H1 (cell line): ENCODE results near the gene TAS1R1. TPM values are rescaled to one million over a fixed set of nuclear protein-coding genes. Genes with fewer than 3 reads are reported as not detected.

Experiments
- CTCF ChIA-PET: fragments of 300-600 bp; sonication (Branson Sonifier 250); formaldehyde crosslinking; loops from one replicate; lab custom pipeline; 2021; ENCODE audit not compliant: partially characterized antibody; lab: Charles Lee
- POLR2A ChIA-PET: fragments of 300-600 bp; sonication (Branson Sonifier 250); formaldehyde crosslinking; loops from one replicate; lab custom pipeline; 2021; ENCODE audit warnings: inconsistent platforms; ENCODE audit not compliant: partially characterized antibody; lab: Charles Lee
- DNase-seq, 2 experiments: peaks; one replicate each; pipeline versions ENCODE4 v3.0.0 to v3.0.0-alpha.2; 2010 to 2022; ENCODE audit warnings: low spot score in 2 of 2, low read depth in 1 of 2, mixed read lengths in 1 of 2
- FAIRE-seq: peaks from 2 replicates; lab custom pipeline; 2011; peaks lifted over from hg19 to GRCh38; lab: Jason Lieb, UNC
- H2AFZ ChIP-seq: 2 replicates; pipeline ENCODE4 v1.8.1; 2012; ENCODE audit warnings: low read length, inconsistent platforms
- H2AK5ac ChIP-seq: 2 replicates; pipeline ENCODE4 v1.6.1; 2013; ENCODE audit warnings: low read depth, low read length
- H2BK120ac ChIP-seq: replicated peaks from 2 replicates; pipeline ENCODE3; 2013; ENCODE audit warnings: low read depth, low read length, inconsistent platforms
- H2BK12ac ChIP-seq: 2 replicates; pipeline ENCODE4 v1.6.1; 2013; ENCODE audit warnings: low read depth, low read length
- H2BK15ac ChIP-seq: 2 replicates; pipeline ENCODE4 v1.6.1; 2013; ENCODE audit warnings: low read length
- H2BK20ac ChIP-seq: 2 replicates; pipeline ENCODE4 v1.6.1; 2013; ENCODE audit warnings: low read length
- H2BK5ac ChIP-seq: 2 replicates; pipeline ENCODE4 v1.6.1; 2013; ENCODE audit warnings: low read depth, low read length
- H3K14ac ChIP-seq: 2 replicates; pipeline ENCODE4 v1.6.1; 2013; ENCODE audit warnings: inconsistent platforms; ENCODE audit not compliant: insufficient read length
- H3K18ac ChIP-seq: 2 replicates; pipeline ENCODE4 v1.6.1; 2013; ENCODE audit warnings: low read length; ENCODE audit errors: extremely low read depth
- H3K23ac ChIP-seq: 2 replicates; pipeline ENCODE4 v1.6.1; 2013; ENCODE audit warnings: inconsistent platforms; ENCODE audit not compliant: insufficient read length
- H3K23me2 ChIP-seq: 2 replicates; pipeline ENCODE4 v1.6.1; 2013; ENCODE audit warnings: low read depth, low read length
- H3K27ac ChIP-seq: 2 replicates; pipeline ENCODE4 v1.6.1; 2011; ENCODE audit warnings: low read depth, low read length, inconsistent platforms
- H3K27me3 ChIP-seq, 4 experiments: replicated peaks in 1 of 4; 1 replicate in 1 of 4; 2 replicates in 3 of 4; pipeline versions ENCODE4 v1.6.1 to v1.8.1; 2011 to 2013; ENCODE audit warnings: low read length in 3 of 4, mild to moderate bottlenecking in 3 of 4, inconsistent platforms in 2 of 4, mixed read lengths in 2 of 4, moderate library complexity in 1 of 4; ENCODE audit not compliant: control insufficient read depth in 3 of 4, insufficient read depth in 3 of 4; ENCODE audit errors: extremely low read depth in 1 of 4
- H3K36me3 ChIP-seq, 4 experiments: 2 replicates each; pipeline versions ENCODE4 v1.6.1 to v1.8.1; 2011 to 2013; ENCODE audit warnings: mild to moderate bottlenecking in 4 of 4, low read length in 3 of 4, moderate library complexity in 2 of 4, control low read depth in 1 of 4, inconsistent platforms in 1 of 4; ENCODE audit not compliant: insufficient read depth in 4 of 4, control insufficient read depth in 2 of 4
- H3K4ac ChIP-seq: replicated peaks from 2 replicates; pipeline ENCODE3; 2013; ENCODE audit warnings: low read length, low read depth, mixed read lengths, inconsistent platforms; ENCODE audit not compliant: insufficient read length
- H3K4me1 ChIP-seq, 4 experiments: replicated peaks in 1 of 4; 1 replicate in 1 of 4; 2 replicates in 3 of 4; pipeline versions ENCODE4 v1.6.1 to v1.8.1; 2011 to 2013; ENCODE audit warnings: low read length in 3 of 4, inconsistent platforms in 2 of 4, mixed read lengths in 1 of 4; ENCODE audit not compliant: insufficient read depth in 4 of 4, control insufficient read depth in 3 of 4
- H3K4me2 ChIP-seq, 2 experiments: 2 replicates each; pipeline versions ENCODE4 v1.6.1 to v1.8.1; 2011 to 2013; ENCODE audit warnings: low read depth in 2 of 2, low read length in 2 of 2, control low read depth in 1 of 2, inconsistent platforms in 1 of 2, mild to moderate bottlenecking in 1 of 2; ENCODE audit not compliant: insufficient read depth in 1 of 2
- H3K4me3 ChIP-seq, 4 experiments: fragments of 200-600, 300-600 bp in 1 of 4; sonication (generic), shearing (Covaris generic), sonication (Bioruptor Twin) in 1 of 4; 2 replicates each; pipeline versions ENCODE4 v1.5.1 to v1.8.1; 2011 to 2016; ENCODE audit warnings: low read length in 4 of 4, low read depth in 3 of 4, control low read depth in 2 of 4, inconsistent platforms in 2 of 4, mild to moderate bottlenecking in 2 of 4, mixed read lengths in 1 of 4, moderate library complexity in 1 of 4; ENCODE audit not compliant: insufficient read depth in 2 of 4; ENCODE audit errors: extremely low read depth in 1 of 4
- H3K56ac ChIP-seq: replicated peaks from 2 replicates; pipeline ENCODE3; 2013; ENCODE audit warnings: low read depth, mild to moderate bottlenecking, mixed read lengths, low read length, inconsistent platforms; ENCODE audit not compliant: insufficient read length
- H3K79me1 ChIP-seq: 2 replicates; pipeline ENCODE4 v1.6.1; 2013; ENCODE audit warnings: low read depth, low read length, control low read depth
- H3K79me2 ChIP-seq, 2 experiments: 2 replicates each; pipeline versions ENCODE4 v1.6.1 to v1.8.1; 2012 to 2013; ENCODE audit warnings: low read length in 2 of 2, mild to moderate bottlenecking in 2 of 2, inconsistent platforms in 1 of 2; ENCODE audit not compliant: insufficient read depth in 2 of 2, control insufficient read depth in 1 of 2
- H3K9ac ChIP-seq, 4 experiments: replicated peaks in 1 of 4; 1 replicate in 1 of 4; 2 replicates in 3 of 4; pipeline versions ENCODE4 v1.6.1 to v1.8.1; 2011 to 2013; ENCODE audit warnings: low read depth in 3 of 4, low read length in 3 of 4, control low read depth in 2 of 4, mild to moderate bottlenecking in 2 of 4, moderate library complexity in 2 of 4, inconsistent platforms in 1 of 4; ENCODE audit errors: extremely low read depth in 1 of 4
- H3K9me3 ChIP-seq, 2 experiments: 2 replicates each; pipeline versions ENCODE4 v1.6.1 to v1.8.1; 2012 to 2013; ENCODE audit warnings: mild to moderate bottlenecking in 2 of 2, moderate library complexity in 2 of 2, control low read depth in 1 of 2, inconsistent platforms in 1 of 2, low read depth in 1 of 2, low read length in 1 of 2, mixed read lengths in 1 of 2; ENCODE audit not compliant: insufficient read depth in 2 of 2
- H4K20me1 ChIP-seq, 2 experiments: replicated peaks in 1 of 2; 2 replicates each; pipeline versions ENCODE3 to v1.8.1; 2011 to 2013; ENCODE audit warnings: inconsistent platforms in 2 of 2, low read length in 2 of 2, mild to moderate bottlenecking in 1 of 2; ENCODE audit not compliant: insufficient read depth in 2 of 2, control insufficient read depth in 1 of 2
- H4K5ac ChIP-seq: 2 replicates; pipeline ENCODE4 v1.6.1; 2013; ENCODE audit warnings: low read length, low read depth, mixed read lengths, inconsistent platforms; ENCODE audit not compliant: insufficient read length
- H4K8ac ChIP-seq: 2 replicates; pipeline ENCODE4 v1.8.0; 2013; ENCODE audit warnings: mild to moderate bottlenecking, moderate library complexity, low read length, inconsistent platforms; ENCODE audit not compliant: insufficient read depth; ENCODE audit errors: extremely low read depth
- H4K91ac ChIP-seq: replicated peaks from 2 replicates; pipeline ENCODE3; 2013; ENCODE audit warnings: low read length, mixed read lengths, inconsistent platforms; ENCODE audit not compliant: insufficient read length
- BACH1 ChIP-seq: IDR thresholded peaks from 2 replicates; pipeline ENCODE4 v1.6.1; 2012; ENCODE audit warnings: low read length, improper control_type of control experiment
- CBX8 ChIP-seq: fragments of 300-800, 300-1000 bp; sonication (generic); IDR thresholded peaks from 2 replicates; pipeline ENCODE4 v1.7.1; 2016; ENCODE audit warnings: low read depth, low read length, borderline replicate concordance
- CTBP2 ChIP-seq: IDR thresholded peaks from 2 replicates; pipeline ENCODE4 v1.7.0; 2011; ENCODE audit warnings: borderline replicate concordance, mild to moderate bottlenecking, moderate library complexity, mixed read lengths, low read length; ENCODE audit not compliant: insufficient read depth, insufficient read length
- EGR1 ChIP-seq: IDR thresholded peaks from 2 replicates; pipeline ENCODE4 v1.6.1; 2011; ENCODE audit warnings: low read depth, low read length, borderline replicate concordance
- EP300 ChIP-seq, 2 experiments: IDR thresholded peaks; 1 replicate in 1 of 2; 2 replicates in 1 of 2; pipeline ENCODE4 v1.6.1; 2011 to 2012; ENCODE audit warnings: low read depth in 2 of 2, low read length in 2 of 2, mild to moderate bottlenecking in 2 of 2, borderline replicate concordance in 1 of 2, inconsistent platforms in 1 of 2, moderate library complexity in 1 of 2
- JUN ChIP-seq: IDR thresholded peaks from 2 replicates; pipeline ENCODE4 v1.6.1; 2011; ENCODE audit warnings: low read depth, mild to moderate bottlenecking, improper control_type of control experiment, low read length
- MAX ChIP-seq: IDR thresholded peaks from 2 replicates; pipeline ENCODE4 v1.6.1; 2012; ENCODE audit warnings: inconsistent platforms
- NRF1 ChIP-seq: IDR thresholded peaks from 2 replicates; pipeline ENCODE4 v1.6.1; 2011; ENCODE audit warnings: mild to moderate bottlenecking, low read depth, low read length, improper control_type of control experiment
- SIRT6 ChIP-seq: IDR thresholded peaks from one replicate; pipeline ENCODE4 v1.7.1; 2012; ENCODE audit warnings: low read length, inconsistent platforms
- SRF ChIP-seq: IDR thresholded peaks from 2 replicates; pipeline ENCODE4 v1.6.1; 2011; ENCODE audit warnings: mild to moderate bottlenecking, low read depth, low read length, moderate library complexity
- WGBS, 2 experiments: shearing (Covaris generic) in 1 of 2; methylation state at CpG; one replicate each; pipeline versions ENCODE4 v1.1.6 to v1.1.7; 2013 to 2015; ENCODE audit warnings: low lambda C conversion rate in 2 of 2, mixed read lengths in 2 of 2, inconsistent platforms in 1 of 2, low coverage in 1 of 2, missing lambda C conversion rate in 1 of 2; ENCODE audit not compliant: insufficient replicate concordance in 2 of 2, insufficient coverage in 1 of 2, insufficient read length in 1 of 2; ENCODE audit errors: extremely low coverage in 1 of 2, missing lambda C conversion rate in 1 of 2; 5-methylcytosine and 5-hydroxymethylcytosine counted together
- polyA plus RNA-seq, 7 experiments: library from polyadenylated mRNA; depleted of rRNA in 3 of 7; stranded (reverse) in 5 of 7; unstranded in 2 of 7; fragments of >200 nt in 5 of 7; fragments of 200-250 nt in 2 of 7; gene quantifications; 1 replicate in 5 of 7; 2 replicates in 1 of 7; 4 replicates in 1 of 7; pipeline versions ENCODE4 v1.2.1 to v1.2.3, GENCODE V29; 2011 to 2013; ENCODE audit warnings: missing spikeins in 2 of 7, mixed read lengths in 2 of 7
- total RNA-seq: library from RNA; stranded (reverse); fragmentation: NEBNext Ultra II Directional; extraction: Animal tissue kit (Norgen Biotek cat#: 25700); gene quantifications from 2 replicates; pipeline ENCODE4 v1.2.1, GENCODE V29; 2021

Gene TAS1R1
- total and polyA plus RNA-seq, 2 of the 8 experiments (the other 6 are each of a cell fraction or from before 2014, with no cell fraction given), result 0.26 TPM; not detected in 1

GRCh38 chr1:6554031-6554906 is 838 bp upstream of the TAS1R1 start, which contains the start of gene NOL9:
NOL9 (minus strand) TSS chr1:6554513; CDS start chr1:6554502, 11 bp downstream.
- peaks cover 6 to 23% of the 10 kb centered on the region in 2 experiments for H3K79me2 ChIP-seq
- H3K4ac ChIP-seq, result no peak within 1 kb of the TSS
- peak within 1 kb of the TSS; percentile 1 for H4K91ac ChIP-seq
- H3K9ac ChIP-seq, result peak within 1 kb of the TSS; percentile 62 to 100 (median 95)
- H4K8ac ChIP-seq, result peak within 1 kb of the TSS; percentile 96
- no peak within 1 kb of the TSS for H3K23ac ChIP-seq
- peaks cover 3 to 6% (median 5%) of the 10 kb centered on the region in 4 experiments; a peak in 5 of 7 replicates for H3K4me1 ChIP-seq
- DNase-seq (peak; percentile 73 to 99), FAIRE-seq (no peak)
- no peak within 1 kb of the TSS for H2BK120ac ChIP-seq
- peaks cover 5% of the 10 kb centered on the region for H3K79me1 ChIP-seq
- no peak within 1 kb of the TSS for H2BK20ac ChIP-seq
- no peaks in the 10 kb centered on the region for H3K9me3 ChIP-seq
- 0 out of 2 replicates have a peak within 1 kb of the TSS, but pooled peaks have one; percentile 78 for H2BK12ac ChIP-seq
- no peak within 1 kb of the TSS for H3K14ac ChIP-seq
- H2AK5ac ChIP-seq, result no peak within 1 kb of the TSS
- no peaks in the 10 kb centered on the region for H3K27me3 ChIP-seq
- H4K5ac ChIP-seq, result peak within 1 kb of the TSS; percentile 37
- H3K18ac ChIP-seq, result no peak within 1 kb of the TSS; the same call in 1 of the 2 replicates
- POLR2A ChIA-PET, result interaction anchor here (0.7 to 5.2 kb wide), 17 partner anchors 7 to 1874 kb away, joined by 3 to 46 read pairs (median 4); partner anchors contain the start of gene KLHL21
- H3K23me2 ChIP-seq, result no peaks in the 10 kb centered on the region; the same call in 1 of the 2 replicates
- H3K36me3 ChIP-seq, result peaks cover 4 to 11% (median 7%) of the 10 kb centered on the region in 4 experiments; a peak in 7 of 8 replicates
- peak within 1 kb of the TSS; percentile 71 to 78 for H3K4me2 ChIP-seq
- WGBS, 2 experiments, result 11% methylated on average over 37 of the region's 87 CpGs; no CpG with 5 or more reads in 1 of the 2 experiments
- peaks cover 3 to 4% of the 10 kb centered on the region in 2 experiments for H4K20me1 ChIP-seq
- peak within 1 kb of the TSS; percentile 18 for H3K56ac ChIP-seq
- peak within 1 kb of the TSS; percentile 66 to 97 (median 90) for H3K4me3 ChIP-seq
- peak within 1 kb of the TSS; percentile 86 for H3K27ac ChIP-seq
- H2BK15ac ChIP-seq, result 0 out of 2 replicates have a peak within 1 kb of the TSS, but pooled peaks have one; percentile 81
- H2BK5ac ChIP-seq, result no peak within 1 kb of the TSS; the same call in 1 of the 2 replicates
- CTCF ChIA-PET, result interaction anchor here (0.6 to 3.4 kb wide), 27 partner anchors 9 to 1122 kb away, joined by 3 to 23 read pairs (median 5); partner anchors contain the start of gene ZBTB48
- peak within 1 kb of the TSS; percentile 47 for H2AFZ ChIP-seq
- TF ChIP-seq SRF, result no peak; the same call in 1 of the 2 replicates
- no peak for TF ChIP-seq CBX8
- TF ChIP-seq NRF1, result no peak
- no peak for TF ChIP-seq EGR1
- no peak for TF ChIP-seq EP300 (IDR thresholded peaks at IDR 0.05; ENCODE audit: borderline replicate concordance in 1 of 2, low read depth in 2 of 2, low read length in 2 of 2)
- TF ChIP-seq MAX, result no peak; the same call in 1 of the 2 replicates
- TF ChIP-seq JUN, result no peak
- no peak for TF ChIP-seq SIRT6
- TF ChIP-seq BACH1, result peak; percentile 63; the same call in 1 of the 2 replicates
- no peak for TF ChIP-seq CTBP2
